DND-41 (cell line): ENCODE results near the gene DENR.

ENCODE experiments used
- EZH2 ChIP-seq: IDR thresholded peaks from 3 replicates; pipeline ENCODE4 v1.6.1; 2012; ENCODE audit warnings: borderline replicate concordance, low read depth, mild to moderate bottlenecking, moderate library complexity, low read length, inconsistent platforms; ENCODE audit not compliant: severe bottlenecking
- TF ChIP-seq, protein P1 (sequence below): IDR thresholded peaks from 2 replicates; pipeline ENCODE4 v1.5.1; 2012; ENCODE audit warnings: borderline replicate concordance, low read length, moderate library complexity, mild to moderate bottlenecking; ENCODE audit not compliant: poor library complexity, severe bottlenecking; ENCODE audit errors: extremely low read depth

DNA sequence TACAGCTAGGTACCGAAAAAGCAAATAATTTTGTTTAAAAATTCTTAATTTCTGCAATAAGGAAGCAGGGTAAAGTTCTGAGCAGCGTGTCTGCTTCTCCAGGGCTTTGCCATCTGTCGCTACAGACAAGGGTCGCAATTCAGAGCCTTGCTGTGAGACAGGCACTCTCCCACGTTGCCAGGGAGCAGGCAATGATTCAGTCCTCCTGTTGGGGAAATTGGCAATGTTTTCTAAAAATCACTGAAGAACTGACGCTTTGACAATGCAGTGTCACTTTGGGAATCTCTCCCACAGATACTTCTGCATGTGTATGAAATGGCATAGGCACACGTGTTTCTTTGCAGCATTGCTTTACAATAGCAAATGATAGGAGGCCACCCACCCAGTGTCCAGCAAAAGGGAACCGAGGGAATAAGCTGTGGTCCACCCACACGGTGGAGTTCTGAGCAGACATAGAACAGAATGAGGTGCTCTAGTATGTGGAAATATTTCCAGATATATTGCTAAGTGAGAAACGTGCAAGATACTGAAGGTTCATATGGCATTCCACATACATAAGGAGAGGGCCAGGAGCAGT lies 66.7 kb downstream of the DENR start:
- TF ChIP-seq, protein P1, sequence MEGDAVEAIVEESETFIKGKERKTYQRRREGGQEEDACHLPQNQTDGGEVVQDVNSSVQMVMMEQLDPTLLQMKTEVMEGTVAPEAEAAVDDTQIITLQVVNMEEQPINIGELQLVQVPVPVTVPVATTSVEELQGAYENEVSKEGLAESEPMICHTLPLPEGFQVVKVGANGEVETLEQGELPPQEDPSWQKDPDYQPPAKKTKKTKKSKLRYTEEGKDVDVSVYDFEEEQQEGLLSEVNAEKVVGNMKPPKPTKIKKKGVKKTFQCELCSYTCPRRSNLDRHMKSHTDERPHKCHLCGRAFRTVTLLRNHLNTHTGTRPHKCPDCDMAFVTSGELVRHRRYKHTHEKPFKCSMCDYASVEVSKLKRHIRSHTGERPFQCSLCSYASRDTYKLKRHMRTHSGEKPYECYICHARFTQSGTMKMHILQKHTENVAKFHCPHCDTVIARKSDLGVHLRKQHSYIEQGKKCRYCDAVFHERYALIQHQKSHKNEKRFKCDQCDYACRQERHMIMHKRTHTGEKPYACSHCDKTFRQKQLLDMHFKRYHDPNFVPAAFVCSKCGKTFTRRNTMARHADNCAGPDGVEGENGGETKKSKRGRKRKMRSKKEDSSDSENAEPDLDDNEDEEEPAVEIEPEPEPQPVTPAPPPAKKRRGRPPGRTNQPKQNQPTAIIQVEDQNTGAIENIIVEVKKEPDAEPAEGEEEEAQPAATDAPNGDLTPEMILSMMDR: no peak
- no peak for TF ChIP-seq EZH2
